GM21367 (cell line): ENCODE measurements around the gene MYCBPAP.

Experiments used
- ATAC-seq: cut with Tn5 transposase; IDR thresholded peaks from one replicate; pipeline ENCODE4 v1.9.1; 2021; ENCODE audit not compliant: unreplicated experiment

The MYCBPAP gene

GRCh38 chr17:50569592-50569991, 61.4 kb downstream of the MYCBPAP start:
- no peak for ATAC-seq

DNA sequence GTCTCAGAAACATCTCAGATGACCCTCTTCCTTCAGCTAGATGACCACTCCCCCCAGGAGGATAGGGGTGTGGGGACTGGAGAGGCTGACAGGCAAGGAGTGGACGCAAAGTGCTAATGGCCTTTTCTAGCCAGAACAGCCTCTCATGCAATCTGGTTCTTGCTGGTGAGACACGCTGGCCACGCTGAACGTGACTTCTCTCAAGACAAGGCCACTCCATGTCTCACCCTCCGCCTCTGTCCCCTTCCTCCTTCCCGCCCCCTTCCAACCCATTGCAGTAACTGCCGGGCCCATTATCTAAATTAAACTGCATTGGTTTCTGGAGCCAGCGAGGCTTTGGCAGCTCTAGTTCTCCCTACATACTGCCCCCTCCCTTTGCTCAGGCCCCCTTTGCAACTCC, 61.8 kb downstream of the MYCBPAP start:
- ATAC-seq = no peak

GRCh38 chr17:50570528-50570927, 62.3 kb downstream of the MYCBPAP start:
- ATAC-seq = no peak

GRCh38 chr17:50571681-50572080, 63.4 kb downstream of the MYCBPAP start:
- ATAC-seq = no peak

- ATAC-seq = no peak
Measured at GRCh38 chr17:50572541-50572940, 64.3 kb downstream of the MYCBPAP start.

- ATAC-seq = no peak
Measured at GRCh38 chr17:50573866-50574611, 65.8 kb downstream of the MYCBPAP start.

DNA sequence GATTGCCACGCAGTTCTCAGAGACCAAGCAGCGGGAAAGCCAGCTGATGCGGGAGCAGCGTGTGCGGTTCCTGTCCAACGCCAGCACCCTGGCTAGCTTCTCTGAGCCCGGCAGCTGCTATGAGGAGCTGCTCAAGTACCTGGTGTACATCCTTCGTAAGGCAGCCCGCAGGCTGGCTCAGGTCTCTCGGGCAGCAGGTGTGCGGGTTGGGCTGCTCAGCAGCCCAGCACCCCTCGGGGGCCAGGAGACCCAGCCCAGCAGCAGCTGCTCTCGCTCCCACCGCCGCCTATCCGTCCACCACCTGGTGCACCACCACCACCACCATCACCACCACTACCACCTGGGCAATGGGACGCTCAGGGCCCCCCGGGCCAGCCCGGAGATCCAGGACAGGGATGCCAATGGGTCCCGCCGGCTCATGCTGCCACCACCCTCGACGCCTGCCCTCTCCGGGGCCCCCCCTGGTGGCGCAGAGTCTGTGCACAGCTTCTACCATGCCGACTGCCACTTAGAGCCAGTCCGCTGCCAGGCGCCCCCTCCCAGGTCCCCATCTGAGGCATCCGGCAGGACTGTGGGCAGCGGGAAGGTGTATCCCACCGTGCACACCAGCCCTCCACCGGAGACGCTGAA, 67.5 kb downstream of the MYCBPAP start:
- ATAC-seq = no peak

DNA sequence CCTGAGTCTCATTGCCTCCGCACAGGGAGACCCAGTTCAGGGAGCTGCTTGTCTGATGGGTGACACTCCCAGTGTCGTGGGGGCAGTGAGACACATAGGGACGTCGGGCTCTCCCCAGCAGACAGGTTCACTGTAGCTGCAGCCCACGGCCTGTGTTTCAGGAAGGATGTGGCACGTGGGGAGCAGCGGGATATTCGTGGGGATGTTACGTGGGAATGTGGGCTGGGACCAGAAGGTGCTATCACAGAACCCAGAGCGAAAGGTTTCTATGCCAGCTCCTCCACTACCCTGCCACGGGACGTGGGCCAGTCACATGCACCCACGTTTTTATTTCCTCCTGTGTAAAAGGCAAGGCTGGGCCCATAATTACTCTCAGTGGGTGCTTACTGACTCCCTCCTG, 68.6 kb downstream of the MYCBPAP start:
- no peak for ATAC-seq

GRCh38 chr17:50577451-50577954, 69.3 kb downstream of the MYCBPAP start:
- no peak for ATAC-seq

GRCh38 chr17:50578173-50578572, 69.9 kb downstream of the MYCBPAP start:
- no peak for ATAC-seq

DNA sequence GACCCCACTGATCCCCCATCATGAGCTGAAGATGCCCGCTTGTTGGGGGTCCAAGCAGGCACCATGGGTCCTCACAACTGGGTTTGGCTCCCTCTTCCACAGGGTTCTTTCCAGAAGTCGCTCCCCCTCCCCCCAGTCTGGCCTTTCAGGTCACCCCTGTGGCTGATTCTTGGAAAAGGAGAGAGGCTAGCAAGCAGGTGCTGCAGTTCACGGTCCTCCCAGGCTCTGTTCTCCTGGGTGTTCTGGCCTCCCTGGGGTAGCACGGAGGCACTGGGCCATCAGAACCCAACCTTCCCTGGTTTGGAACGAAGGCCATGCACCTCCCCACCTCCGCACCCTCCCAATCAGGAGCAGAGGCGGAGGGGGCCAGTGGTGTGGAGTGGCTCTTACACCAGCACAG, 71.2 kb downstream of the MYCBPAP start:
- no peak for ATAC-seq

DNA sequence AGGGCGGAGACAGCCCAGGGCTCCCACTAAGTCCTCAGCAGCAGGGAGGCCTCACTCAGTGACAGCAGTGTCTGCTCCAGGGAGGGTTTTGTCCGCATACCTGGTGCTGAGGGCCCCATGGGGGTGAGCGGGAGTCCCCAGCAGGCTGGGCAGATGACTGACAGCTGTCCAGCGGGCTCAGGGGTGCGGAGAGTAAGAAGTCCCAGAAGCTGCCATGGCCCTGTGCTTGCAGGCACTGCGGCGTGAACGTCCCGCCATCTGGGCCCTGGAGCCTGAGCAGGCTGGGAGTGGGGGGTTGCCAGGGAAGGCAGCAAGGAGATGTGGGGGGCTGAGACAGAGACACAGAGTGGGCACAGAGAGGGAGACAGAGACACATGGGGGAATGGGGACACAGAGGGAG, 72.4 kb downstream of the MYCBPAP start:
- no peak for ATAC-seq
